ENCODE results near the gene PLAC8. TPM values are rescaled to one million over a fixed set of nuclear protein-coding genes. Genes with fewer than 3 reads are reported as not detected.
"Not testable (repeated sequence)": the region's sequence is repeated elsewhere in the genome, so short reads cannot be mapped to it uniquely, and the experiment has no call there.

Gene PLAC8, protein sequence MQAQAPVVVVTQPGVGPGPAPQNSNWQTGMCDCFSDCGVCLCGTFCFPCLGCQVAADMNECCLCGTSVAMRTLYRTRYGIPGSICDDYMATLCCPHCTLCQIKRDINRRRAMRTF
- total RNA-seq: 4.4 and 17.5 TPM in 2 replicates
- 2.3 TPM for polyA plus RNA-seq (2012)

- no peak for DNase-seq (ENCODE audit: low read depth)
Measured at GRCh38 chr4:83114576-83114975, at the start of gene PLAC8. Gene PLAC8 (minus strand): TSS chr4:83114729. CDS start chr4:83107921, 6,808 bp downstream.

GRCh38 chr4:83153417-83153816 lies 38.9 kb upstream of the PLAC8 start:
- DNase-seq (ENCODE audit: low read depth): no peak

- no peak for DNase-seq (ENCODE audit: low read depth)
Measured at GRCh38 chr4:83152746-83153145, 38.2 kb upstream of the PLAC8 start.

- DNase-seq (ENCODE audit: low read depth): no peak
Measured at GRCh38 chr4:83151651-83152050, 37.1 kb upstream of the PLAC8 start.

GRCh38 chr4:83150653-83151330 lies 36.3 kb upstream of the PLAC8 start:
- no peak for DNase-seq (ENCODE audit: low read depth)

DNA sequence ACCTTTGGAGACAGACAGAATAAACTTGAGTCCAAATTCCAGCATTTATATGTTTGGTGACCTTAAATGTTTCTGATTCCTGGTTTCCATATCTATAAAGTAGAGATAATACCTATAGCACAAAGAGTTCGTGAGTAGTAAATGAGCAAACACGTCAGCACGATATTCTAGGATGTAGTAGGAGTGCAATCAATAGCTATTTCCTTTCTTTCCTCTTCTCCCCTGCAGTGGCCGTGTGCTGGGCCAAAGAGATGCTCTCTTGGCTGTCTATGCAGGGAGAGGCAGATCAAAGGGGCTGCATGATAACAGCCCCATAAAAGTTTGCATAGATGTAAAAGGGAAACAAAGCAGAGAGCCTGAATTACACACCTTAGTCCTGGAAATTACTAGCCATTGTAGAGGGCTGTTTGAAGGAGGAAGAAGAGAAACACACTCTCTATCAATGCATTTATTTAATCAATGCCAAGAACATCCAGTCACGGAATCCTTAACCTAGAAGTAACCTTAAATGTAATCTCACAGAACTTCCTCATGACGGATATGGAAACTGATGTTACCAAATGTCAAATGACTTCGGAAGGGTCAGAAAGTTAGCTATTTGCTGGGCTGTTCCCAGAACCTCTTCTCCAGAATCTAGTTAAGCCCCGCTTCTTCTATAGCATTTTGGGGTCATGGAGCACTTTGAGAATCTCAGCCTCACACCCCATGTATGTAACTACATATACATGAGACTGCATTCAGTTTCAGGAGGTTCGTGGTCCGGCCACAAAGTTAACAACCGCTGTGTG lies 35.5 kb upstream of the PLAC8 start:
- no peak for DNase-seq (ENCODE audit: low read depth)

DNA sequence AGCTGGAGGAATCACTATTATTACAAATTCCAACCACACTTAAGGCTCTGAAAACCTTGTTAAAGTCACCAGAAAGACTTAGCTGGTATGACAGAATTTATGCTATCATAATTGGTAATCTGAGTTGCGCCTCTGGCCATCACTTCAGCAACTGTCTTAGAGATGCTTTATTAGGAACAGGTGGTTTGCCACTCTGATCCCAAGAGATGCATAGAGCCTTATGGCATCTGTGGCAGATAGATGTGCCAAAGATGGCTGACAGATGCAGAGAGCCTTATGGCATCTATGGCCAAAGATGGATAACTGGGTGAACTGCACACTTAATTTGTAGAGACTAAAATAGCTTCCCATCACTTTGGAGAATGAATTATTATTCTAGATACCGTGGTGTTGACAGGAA lies 32.3 kb upstream of the PLAC8 start:
- peak; percentile 29 for DNase-seq (ENCODE audit: low read depth)

GRCh38 chr4:83145776-83146175 lies 31.2 kb upstream of the PLAC8 start:
- not testable (repeated sequence) for DNase-seq (ENCODE audit: low read depth)

DNA sequence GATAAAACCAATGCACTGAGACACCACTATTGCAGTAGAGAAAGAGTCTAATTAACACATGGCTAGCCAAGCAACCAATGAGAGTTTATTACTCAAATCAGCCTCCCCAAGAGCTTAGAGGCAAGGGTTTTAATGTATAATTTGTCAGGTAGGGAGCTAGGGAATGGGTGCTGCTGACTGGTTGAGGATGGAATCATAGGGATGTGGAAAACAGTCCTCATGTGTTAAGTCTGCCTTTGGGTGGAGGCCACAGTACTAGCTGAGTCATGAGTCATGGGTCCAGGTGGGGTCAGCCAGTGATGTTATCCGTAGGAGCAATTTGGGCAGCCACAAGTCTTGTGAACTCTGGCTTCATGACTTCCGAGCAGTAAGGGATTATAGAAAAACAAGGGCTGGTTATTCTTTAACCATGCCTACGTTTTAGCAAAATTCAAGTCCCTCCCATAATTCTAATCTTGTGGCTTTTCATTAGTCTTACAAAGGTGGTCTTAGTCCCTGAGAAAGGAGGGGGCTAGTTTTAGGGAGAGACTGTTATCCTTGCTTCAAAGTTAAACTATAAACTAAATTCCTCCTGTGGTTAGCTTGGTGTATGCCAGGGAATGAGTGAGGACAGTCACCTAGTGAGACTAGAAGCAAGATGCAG lies 25.1 kb upstream of the PLAC8 start:
- no peak for DNase-seq (ENCODE audit: low read depth)

DNA sequence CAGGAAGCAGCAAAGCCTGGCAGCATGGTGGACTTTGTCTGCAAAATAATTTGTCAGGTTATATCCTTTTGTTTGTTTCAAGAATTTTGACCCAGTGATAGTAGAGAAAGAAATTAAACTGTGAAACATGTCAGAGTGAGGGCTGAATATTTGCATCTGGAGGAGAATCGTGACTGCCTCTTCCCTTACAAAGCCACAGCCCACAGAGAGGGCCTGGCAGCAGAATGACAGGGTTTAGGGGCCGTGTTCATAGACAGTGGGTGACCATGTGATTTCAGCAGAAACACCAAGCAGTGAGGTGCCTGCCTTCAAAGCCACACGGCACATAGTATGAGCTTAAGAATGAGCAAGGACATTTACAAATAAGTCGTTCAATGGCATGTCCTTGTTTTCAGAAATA lies 24.4 kb upstream of the PLAC8 start:
- DNase-seq (ENCODE audit: low read depth): peak; percentile 31

DNA sequence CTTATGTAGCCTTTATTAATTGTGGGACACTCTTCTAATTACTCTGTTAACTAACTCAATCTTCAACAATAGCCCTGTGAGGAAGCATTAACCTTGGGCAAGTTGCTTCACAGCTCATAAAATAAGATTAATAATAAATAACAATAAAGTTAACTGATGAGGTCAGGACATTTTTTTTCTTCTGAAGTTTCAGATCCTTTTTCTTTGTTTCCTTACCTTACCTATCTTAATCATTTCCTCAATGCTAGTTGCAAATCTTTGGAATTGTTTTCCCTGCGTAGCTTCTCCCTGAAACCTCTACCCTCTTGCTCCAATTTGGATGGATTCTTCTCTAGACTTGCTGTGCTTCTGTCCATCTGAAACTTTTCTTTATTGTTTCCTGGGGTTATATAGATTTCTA lies 17.5 kb upstream of the PLAC8 start:
- DNase-seq (ENCODE audit: low read depth): no peak

DNA sequence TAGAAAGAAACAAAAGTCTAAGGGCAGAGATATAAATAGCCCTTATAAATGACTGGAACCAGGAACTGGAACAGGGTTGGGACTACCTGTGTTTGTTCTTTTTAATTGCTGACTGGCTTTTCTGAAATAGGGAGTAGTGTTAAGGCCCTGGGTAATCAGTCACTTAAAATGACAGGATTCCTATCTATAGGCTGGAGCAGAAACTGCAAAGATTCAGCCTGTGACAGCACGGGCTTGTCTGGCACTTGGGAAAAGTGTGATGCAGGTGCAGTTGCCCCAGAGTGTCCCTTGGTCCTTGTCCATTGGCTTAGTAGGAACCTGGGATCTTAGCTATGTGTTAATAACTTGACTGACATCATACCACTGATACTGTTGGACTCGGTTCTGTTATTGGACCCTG lies 14.7 kb upstream of the PLAC8 start:
- no peak for DNase-seq (ENCODE audit: low read depth)

DNA sequence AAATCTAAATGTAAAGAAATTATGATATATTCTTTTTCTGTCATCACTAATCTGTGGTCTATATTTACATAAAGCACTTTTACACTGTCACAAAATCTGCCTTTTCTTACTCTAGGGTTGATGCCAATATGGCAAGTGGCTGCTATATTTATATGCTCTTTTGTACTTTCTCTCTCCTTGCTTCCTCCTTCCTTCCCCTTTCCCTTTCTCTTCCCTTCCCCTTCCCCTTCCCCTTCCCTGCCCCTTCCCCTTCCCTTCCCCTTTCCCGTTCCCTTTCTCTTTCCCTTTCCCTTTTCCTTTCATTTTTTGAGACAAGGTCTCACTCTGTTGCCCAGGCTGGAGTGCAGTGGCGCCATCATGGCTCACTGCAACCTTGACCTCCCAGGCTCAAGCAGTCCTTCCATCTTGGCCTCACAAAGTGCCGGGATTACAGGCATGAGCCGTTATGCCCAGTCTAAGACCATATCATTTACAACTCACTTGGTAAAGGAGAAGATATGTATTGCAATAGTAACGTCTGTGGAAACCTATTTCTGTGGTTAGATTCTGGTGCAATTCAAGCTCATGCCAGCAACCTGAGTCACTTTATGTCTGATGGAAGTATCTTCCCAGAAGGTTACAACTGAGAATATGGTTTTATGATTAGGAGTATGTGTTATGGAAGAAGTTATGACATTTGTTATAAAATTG lies 13.9 kb upstream of the PLAC8 start:
- DNase-seq (ENCODE audit: low read depth): peak; percentile 34

DNA sequence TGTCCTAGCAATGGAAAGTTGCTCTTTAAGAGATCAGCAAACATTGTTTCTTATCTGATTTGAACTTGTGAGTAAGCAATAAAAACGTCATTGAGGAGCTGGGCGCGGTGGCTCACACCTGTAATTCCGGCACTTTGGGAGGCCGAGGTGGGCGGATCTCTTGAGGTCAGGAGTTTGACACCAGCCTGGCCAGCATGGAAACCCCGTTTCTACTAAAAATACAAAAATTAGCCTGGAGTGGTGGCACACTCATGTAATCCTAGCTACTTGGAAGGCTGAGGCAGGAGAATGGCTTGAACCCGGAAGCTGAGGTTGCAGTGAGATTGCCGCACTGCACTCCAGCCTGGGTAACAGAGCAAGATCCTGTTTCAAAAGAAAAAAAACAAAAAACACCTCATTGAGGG lies 11.2 kb upstream of the PLAC8 start:
- DNase-seq (ENCODE audit: low read depth): no peak

- no peak for DNase-seq (ENCODE audit: low read depth)
Measured at GRCh38 chr4:83124111-83124780, 9.7 kb upstream of the PLAC8 start.

- DNase-seq (ENCODE audit: low read depth): peak; percentile 54
Measured at GRCh38 chr4:83121246-83121645, 6.7 kb upstream of the PLAC8 start.

DNA sequence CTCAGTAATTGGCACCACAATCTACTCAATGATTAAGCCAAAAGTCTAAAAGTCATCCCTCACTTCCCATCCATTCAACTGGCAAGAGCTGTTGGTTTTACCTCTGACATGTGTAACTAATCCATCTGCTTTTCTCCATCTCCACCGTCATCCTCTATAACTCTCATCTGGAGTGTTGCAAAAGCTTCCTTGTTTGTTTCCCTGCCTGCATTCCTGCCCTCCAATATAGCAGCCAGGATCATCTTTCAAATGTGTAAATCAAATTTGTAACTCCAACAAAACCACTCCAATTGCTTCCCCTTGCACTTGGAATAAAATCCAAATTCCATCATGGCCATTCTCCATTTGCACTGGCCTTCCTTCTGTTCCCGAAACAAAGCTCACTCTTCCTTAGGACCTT lies 4.3 kb upstream of the PLAC8 start:
- DNase-seq (ENCODE audit: low read depth): no peak

DNA sequence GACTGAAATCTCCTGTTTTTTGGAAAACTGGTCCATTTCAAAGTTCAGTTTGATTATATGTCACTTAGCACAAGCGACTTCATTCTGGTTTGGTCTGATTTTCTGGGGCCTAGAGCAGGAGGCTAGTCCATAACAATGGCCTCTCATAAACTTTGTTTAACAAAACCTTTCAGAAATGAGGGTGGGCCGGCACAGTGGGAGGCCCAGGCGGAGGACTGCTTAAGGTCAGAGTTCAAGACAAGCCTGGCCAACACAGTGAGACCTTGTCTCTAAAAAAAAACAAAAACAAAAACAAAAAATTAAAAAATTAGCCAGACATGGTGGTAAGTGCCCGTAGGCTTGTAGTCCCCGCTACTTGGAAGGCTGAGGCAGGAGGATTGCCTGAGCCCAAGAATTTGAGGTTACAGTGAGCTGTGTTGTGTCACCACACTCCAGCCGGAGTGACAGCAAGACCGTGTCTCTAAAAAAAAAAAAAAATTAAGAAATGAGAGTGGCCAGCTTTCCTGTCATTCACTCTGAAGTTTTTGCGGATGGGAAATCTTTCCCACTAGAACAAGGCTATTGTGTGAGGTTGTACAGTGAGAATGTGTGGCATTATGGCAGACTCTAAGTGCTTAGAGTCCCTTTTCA lies 1.2 kb upstream of the PLAC8 start:
- no peak for DNase-seq (ENCODE audit: low read depth)

- DNase-seq (ENCODE audit: low read depth): no peak
Measured at GRCh38 chr4:83115000-83115399, 471 bp upstream of the PLAC8 start.

DNA sequence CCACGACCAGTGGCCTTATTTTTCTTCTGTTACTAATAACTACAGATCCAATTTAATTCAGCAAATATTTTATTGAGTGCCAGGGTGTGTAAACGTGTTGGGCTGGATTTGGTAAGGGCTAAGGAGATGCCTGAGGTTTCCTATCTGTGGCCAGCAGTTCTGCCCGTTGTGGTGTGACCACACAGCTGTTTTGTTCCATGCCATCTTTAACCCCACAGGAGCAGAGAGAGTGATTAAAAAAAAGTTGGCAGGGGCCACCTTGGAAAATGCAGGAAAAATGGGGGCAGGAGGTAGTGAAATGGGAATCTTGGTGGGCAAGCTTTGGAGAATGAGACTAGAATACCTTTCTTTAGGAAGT lies 1.1 kb downstream of the PLAC8 start:
- peak; percentile 84 for DNase-seq (ENCODE audit: low read depth)

Data from myocyte (in vitro differentiated cells).